ENCODE results near the gene STK39. TPM values are rescaled to one million over a fixed set of nuclear protein-coding genes. Genes with fewer than 3 reads are reported as not detected.
A peak's percentile ranks its signal among the peaks of the same experiment; 100 is the strongest.

Gene STK39
- total RNA-seq, 1 donor from 2014 or later = 18.5 TPM

GRCh38 chr2:168030862-168031624 lies 216.4 kb downstream of the STK39 start:
- H3K36me3 Mint-ChIP-seq (ENCODE audit: low read depth) = peaks cover 6% of the 10 kb centered on the region
- H3K4me3 Mint-ChIP-seq = peak overlapping the region; percentile 9
- intact Hi-C loops (cut with micrococcal nuclease) = loop anchor here (1.0 kb wide), 1 partner anchor 11 kb away; no protein-coding TSS in a partner anchor
- no peaks in the 10 kb centered on the region for H3K27me3 Mint-ChIP-seq
- peak overlapping the region; percentile 79 for H3K27ac Mint-ChIP-seq
- TF ChIP-seq CTCF (IDR thresholded peaks at IDR 0.05) = no peak
- ChIA-PET CTCF (interaction anchor here (1.7 kb wide), 1 partner anchor 66 kb away, joined by 5 read pairs; no protein-coding TSS in a partner anchor), POLR2A (interaction anchor here (1.5 kb wide), 1 partner anchor 10 kb away, joined by 3 read pairs; no protein-coding TSS in a partner anchor)
- peaks cover 31% of the 10 kb centered on the region for H3K4me1 Mint-ChIP-seq
- ATAC-seq (ENCODE audit: low read depth) = peak; percentile 95
- peak; percentile 16 for DNase-seq
- H3K9me3 Mint-ChIP-seq = no peaks in the 10 kb centered on the region

GRCh38 chr2:168029071-168029470 lies 218.3 kb downstream of the STK39 start:
- no peak overlapping the region for H3K4me3 Mint-ChIP-seq
- H3K27ac Mint-ChIP-seq = no peak overlapping the region
- H3K27me3 Mint-ChIP-seq = no peaks in the 10 kb centered on the region
- peaks cover 6% of the 10 kb centered on the region for H3K36me3 Mint-ChIP-seq (ENCODE audit: low read depth)
- H3K4me1 Mint-ChIP-seq = peaks cover 34% of the 10 kb centered on the region
- ATAC-seq (ENCODE audit: low read depth) (no peak), DNase-seq (no peak)
- no peaks in the 10 kb centered on the region for H3K9me3 Mint-ChIP-seq
- intact Hi-C loops (cut with micrococcal nuclease) = no loop called here
- ChIA-PET CTCF (interaction anchor here (1.1 kb wide), 1 partner anchor 89 kb away, joined by 6 read pairs; no protein-coding TSS in a partner anchor), POLR2A (no interaction called here)
- no peak for TF ChIP-seq CTCF (IDR thresholded peaks at IDR 0.05)

DNA sequence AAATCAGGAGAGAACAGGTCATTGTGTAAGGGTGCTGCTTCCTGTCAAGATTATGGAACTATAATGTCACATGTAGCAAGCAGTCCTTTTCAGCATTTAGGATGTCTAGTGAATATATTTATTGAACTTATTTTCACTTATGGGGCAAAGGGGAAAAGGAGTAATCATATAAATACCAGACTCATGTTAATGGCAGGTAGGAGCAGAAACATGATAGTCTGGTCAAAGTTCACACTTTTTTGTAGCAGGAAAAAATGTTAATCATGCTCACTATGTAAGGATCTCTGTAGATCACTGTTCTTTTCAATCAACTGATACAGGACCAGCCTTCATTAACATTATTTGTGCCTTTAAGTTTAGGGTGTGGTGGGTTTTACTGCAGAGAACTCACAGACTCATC lies 219.0 kb downstream of the STK39 start:
- no peaks in the 10 kb centered on the region for H3K9me3 Mint-ChIP-seq
- no peak overlapping the region for H3K27ac Mint-ChIP-seq
- peaks cover 2% of the 10 kb centered on the region for H3K36me3 Mint-ChIP-seq (ENCODE audit: low read depth)
- DNase-seq (no peak), ATAC-seq (ENCODE audit: low read depth) (no peak)
- no peaks in the 10 kb centered on the region for H3K27me3 Mint-ChIP-seq
- ChIA-PET CTCF (no interaction called here), POLR2A (no interaction called here)
- H3K4me1 Mint-ChIP-seq = peaks cover 35% of the 10 kb centered on the region
- TF ChIP-seq CTCF (IDR thresholded peaks at IDR 0.05) = no peak
- intact Hi-C loops (cut with micrococcal nuclease) = no loop called here
- H3K4me3 Mint-ChIP-seq = no peak overlapping the region

DNA sequence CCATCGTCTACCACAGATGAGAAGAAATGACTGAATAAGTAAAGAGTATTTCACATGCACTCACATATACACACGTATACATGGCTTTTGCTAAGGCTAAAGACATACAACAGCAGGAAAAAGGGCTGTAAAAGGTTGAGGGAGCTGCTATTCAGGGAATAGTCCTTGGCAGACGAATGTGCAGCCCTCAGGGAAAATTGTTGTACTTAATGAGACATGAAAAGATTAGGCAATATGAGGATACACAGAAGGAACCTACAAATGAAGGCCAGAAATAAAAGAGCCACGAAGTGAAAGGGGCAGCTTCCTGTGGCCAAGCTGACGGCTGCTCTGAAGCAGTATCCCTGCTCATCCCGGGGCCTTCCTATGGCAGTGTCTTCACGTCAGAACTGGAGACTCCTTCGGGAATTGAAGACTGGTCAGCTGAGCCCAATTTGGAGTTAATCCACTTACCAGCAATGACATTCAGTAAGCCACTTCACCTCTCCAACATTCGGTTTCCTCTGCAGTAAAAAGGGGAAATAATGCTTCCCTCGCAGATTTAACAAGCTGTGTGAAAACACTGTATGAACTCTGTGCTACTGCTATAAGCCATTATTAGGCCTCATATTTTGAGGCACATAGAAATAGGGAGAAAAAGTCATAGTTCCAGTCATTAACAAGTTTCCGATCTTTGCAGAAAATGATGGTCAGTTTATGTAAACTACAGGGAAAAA lies 221.8 kb downstream of the STK39 start:
- peaks cover 21% of the 10 kb centered on the region for H3K4me1 Mint-ChIP-seq
- ATAC-seq (ENCODE audit: low read depth) (peak; percentile 21), DNase-seq (no peak)
- intact Hi-C loops (cut with micrococcal nuclease) = loop anchor here (2.0 kb wide), 1 partner anchor 15 kb away; no protein-coding TSS in a partner anchor
- no peaks in the 10 kb centered on the region for H3K27me3 Mint-ChIP-seq
- CTCF ChIA-PET = no interaction called here
- TF ChIP-seq CTCF (IDR thresholded peaks at IDR 0.05) = no peak
- H3K27ac Mint-ChIP-seq = no peak overlapping the region
- H3K9me3 Mint-ChIP-seq = no peaks in the 10 kb centered on the region
- no peaks in the 10 kb centered on the region for H3K36me3 Mint-ChIP-seq (ENCODE audit: low read depth)
- no peak overlapping the region for H3K4me3 Mint-ChIP-seq
- POLR2A ChIA-PET = no interaction called here

DNA sequence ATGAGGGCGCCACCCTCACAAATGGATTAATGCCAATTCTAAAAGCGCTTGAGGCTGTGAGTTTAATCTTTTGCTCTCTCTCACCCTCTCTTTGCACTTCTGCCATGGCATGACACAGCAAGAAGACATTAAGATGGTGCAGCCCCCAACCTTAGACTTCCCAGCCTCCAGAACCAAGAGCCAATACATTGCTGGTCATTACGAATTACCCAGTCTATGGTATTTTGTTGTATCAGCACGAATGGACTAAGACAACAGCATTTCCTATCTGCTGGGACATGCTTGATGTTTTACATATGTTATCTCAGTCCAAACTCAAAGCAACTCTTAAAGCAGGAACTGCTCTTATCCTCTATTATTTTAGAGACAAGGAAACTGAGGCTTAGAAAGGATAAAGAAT lies 222.9 kb downstream of the STK39 start:
- ChIA-PET POLR2A (no interaction called here), CTCF (interaction anchor here (0.8 kb wide), 1 partner anchor 94 kb away, joined by 3 read pairs; no protein-coding TSS in a partner anchor)
- Mint-ChIP-seq H3K4me1 (peaks cover 18% of the 10 kb centered on the region), H3K9me3 (no peaks in the 10 kb centered on the region), H3K27ac (no peak overlapping the region), H3K4me3 (no peak overlapping the region), H3K36me3 (ENCODE audit: low read depth) (no peaks in the 10 kb centered on the region), H3K27me3 (no peaks in the 10 kb centered on the region)
- DNase-seq (no peak), ATAC-seq (ENCODE audit: low read depth) (no peak)
- intact Hi-C loops (cut with micrococcal nuclease) = no loop called here
- no peak for TF ChIP-seq CTCF (IDR thresholded peaks at IDR 0.05)

All from activated B cell treated with CpG ODN at 0.5 μM for 24 hours (primary cell).